HL-60/S4 treated with retinoic acid at 250 ng/mL for 4 days and 3 days (cell line): ENCODE data around the gene CACNA2D3.

Source experiments
- in situ Hi-C: fragments of 300-500 bp; cut with MboI; formaldehyde crosslinking; loops from 2 replicates; pipeline ENCODE4 v1.7.0; 2022; ENCODE audit warnings: low sequenced_read_pairs

CACNA2D3 gene

GRCh38 chr3:54264050-54264449, 141.7 kb downstream of the CACNA2D3 start:
- in situ Hi-C loops = no loop called here

- in situ Hi-C loops = no loop called here
These were observed 148.6 kb downstream of the CACNA2D3 start for GRCh38 chr3:54270816-54271526.

GRCh38 chr3:54273791-54274190, 151.4 kb downstream of the CACNA2D3 start:
- in situ Hi-C loops = no loop called here

GRCh38 chr3:54274607-54275006, 152.3 kb downstream of the CACNA2D3 start:
- in situ Hi-C loops = no loop called here

GRCh38 chr3:54279005-54279583, 156.7 kb downstream of the CACNA2D3 start:
- in situ Hi-C loops = no loop called here

- in situ Hi-C loops = no loop called here
These were observed 161.1 kb downstream of the CACNA2D3 start for GRCh38 chr3:54283470-54283869.

- in situ Hi-C loops = no loop called here
These were observed 171.9 kb downstream of the CACNA2D3 start for GRCh38 chr3:54294214-54294613.

- in situ Hi-C loops = no loop called here
These were observed 174.2 kb downstream of the CACNA2D3 start for GRCh38 chr3:54296531-54296930.

GRCh38 chr3:54299169-54299935, 177.0 kb downstream of the CACNA2D3 start:
- in situ Hi-C loops = no loop called here

GRCh38 chr3:54303517-54304375, 181.4 kb downstream of the CACNA2D3 start:
- in situ Hi-C loops = no loop called here

GRCh38 chr3:54304877-54305276, 182.5 kb downstream of the CACNA2D3 start:
- in situ Hi-C loops = no loop called here

GRCh38 chr3:54305409-54306099, 183.2 kb downstream of the CACNA2D3 start:
- in situ Hi-C loops = no loop called here

- in situ Hi-C loops = no loop called here
These were observed 185.3 kb downstream of the CACNA2D3 start for GRCh38 chr3:54307566-54308180.

GRCh38 chr3:54309601-54310000, 187.2 kb downstream of the CACNA2D3 start:
- in situ Hi-C loops = no loop called here

GRCh38 chr3:54311211-54311747, 188.9 kb downstream of the CACNA2D3 start:
- in situ Hi-C loops = no loop called here

GRCh38 chr3:54312156-54312899, 190.0 kb downstream of the CACNA2D3 start:
- in situ Hi-C loops = no loop called here

- in situ Hi-C loops = no loop called here
These were observed 191.1 kb downstream of the CACNA2D3 start for GRCh38 chr3:54313418-54313817.

GRCh38 chr3:54321520-54321919, 199.2 kb downstream of the CACNA2D3 start:
- in situ Hi-C loops = no loop called here

- in situ Hi-C loops = no loop called here
These were observed 200.0 kb downstream of the CACNA2D3 start for GRCh38 chr3:54322354-54322753.
